Measurements from ENCODE around the gene ARHGEF4. TPM values are rescaled to one million over a fixed set of nuclear protein-coding genes. Genes with fewer than 3 reads are reported as not detected.
A peak's percentile ranks its signal among the peaks of the same experiment; 100 is the strongest.

Gene ARHGEF4
- total RNA-seq, 1 experiment from 2014 or later: 21.8 TPM

GRCh38 chr2:131054488-131054887, 217.8 kb downstream of the ARHGEF4 start:
- Mint-ChIP-seq H3K36me3 (peaks cover 68% of the 10 kb centered on the region), H3K4me3 (no peak overlapping the region), H3K27me3 (ENCODE audit: low read depth) (no peaks in the 10 kb centered on the region), H3K4me1 (peaks cover 13% of the 10 kb centered on the region), H3K27ac (no peak overlapping the region), H3K9me3 (no peaks in the 10 kb centered on the region)
- POLR2A ChIA-PET: no interaction called here
- TF ChIP-seq ATF2 (CRISPR knock-in tag; IDR thresholded peaks at IDR 0.05; ENCODE audit: borderline replicate concordance, low read depth) (no peak), TEAD4 (CRISPR knock-in tag; IDR thresholded peaks at IDR 0.05) (no peak), TP53 (CRISPR knock-in tag; IDR thresholded peaks at IDR 0.05) (no peak), SOX15 (CRISPR knock-in tag; IDR thresholded peaks at IDR 0.05) (no peak), NR3C1 (CRISPR knock-in tag; conservative IDR thresholded peaks at IDR 0.05; ENCODE audit: low read depth) (no peak), ATF3 (CRISPR knock-in tag; conservative IDR thresholded peaks at IDR 0.05) (no peak), ZNF121 (CRISPR knock-in tag; IDR thresholded peaks at IDR 0.05) (no peak), AFF4 (CRISPR knock-in tag; IDR thresholded peaks at IDR 0.05; ENCODE audit: borderline replicate concordance) (no peak), ZNF423 (CRISPR knock-in tag; IDR thresholded peaks at IDR 0.05) (no peak), GRHL2 (CRISPR knock-in tag; IDR thresholded peaks at IDR 0.05; ENCODE audit: insufficient replicate concordance, severe bottlenecking) (no peak), E2F5 (CRISPR knock-in tag; IDR thresholded peaks at IDR 0.05) (no peak)
- CTCF ChIA-PET: no interaction called here
- DNase-seq (ENCODE audit: low spot score) (no peak), ATAC-seq (no peak)

GRCh38 chr2:131055169-131056065, 218.7 kb downstream of the ARHGEF4 start:
- CTCF ChIA-PET: no interaction called here
- peaks cover 62% of the 10 kb centered on the region for H3K36me3 Mint-ChIP-seq
- no peaks in the 10 kb centered on the region for H3K9me3 Mint-ChIP-seq
- no peaks in the 10 kb centered on the region for H3K27me3 Mint-ChIP-seq (ENCODE audit: low read depth)
- ATAC-seq: no peak
- TF ChIP-seq ZBTB21 (CRISPR knock-in tag; IDR thresholded peaks at IDR 0.05; ENCODE audit: borderline replicate concordance) (no peak), FOXP1 (CRISPR knock-in tag; IDR thresholded peaks at IDR 0.05; ENCODE audit: borderline replicate concordance) (no peak), FOXK1 (CRISPR knock-in tag; IDR thresholded peaks at IDR 0.05) (no peak), ZNF219 (CRISPR knock-in tag; IDR thresholded peaks at IDR 0.05; ENCODE audit: borderline replicate concordance) (no peak), CREM (CRISPR knock-in tag; IDR thresholded peaks at IDR 0.05) (no peak), SOX15 (CRISPR knock-in tag; IDR thresholded peaks at IDR 0.05) (no peak), NFE2L1 (CRISPR knock-in tag; IDR thresholded peaks at IDR 0.05) (no peak), ZNF232 (CRISPR knock-in tag; IDR thresholded peaks at IDR 0.05) (no peak)
- H3K4me1 Mint-ChIP-seq: peaks cover 13% of the 10 kb centered on the region
- H3K27ac Mint-ChIP-seq: peak overlapping the region; percentile 44
- no peak overlapping the region for H3K4me3 Mint-ChIP-seq
- no peak for DNase-seq (ENCODE audit: low spot score)
- POLR2A ChIA-PET: no interaction called here
